HG03460 (cell line): ENCODE results near the gene CGB3.

Experiments used
- ATAC-seq: cut with Tn5 transposase; IDR thresholded peaks from one replicate; pipeline ENCODE4 v1.9.1; 2021; ENCODE audit not compliant: unreplicated experiment

Gene CGB3

GRCh38 chr19:48988860-48989259, 35.3 kb downstream of the CGB3 start:
- no peak for ATAC-seq

- ATAC-seq = no peak
These were observed 35.8 kb downstream of the CGB3 start for GRCh38 chr19:48988286-48988685.

- no peak for ATAC-seq
These were observed 36.8 kb downstream of the CGB3 start for GRCh38 chr19:48987323-48987722.

GRCh38 chr19:48986211-48986610, 37.9 kb downstream of the CGB3 start:
- no peak for ATAC-seq

GRCh38 chr19:48985711-48986110, 38.4 kb downstream of the CGB3 start:
- ATAC-seq = no peak

- no peak for ATAC-seq
These were observed 41.9 kb downstream of the CGB3 start for GRCh38 chr19:48982280-48982679.

GRCh38 chr19:48977061-48977460, 47.1 kb downstream of the CGB3 start:
- ATAC-seq = no peak

GRCh38 chr19:48975947-48976847, 47.9 kb downstream of the CGB3 start:
- ATAC-seq = no peak
